NB4 (cell line): ENCODE results near the gene RERE.

Experiments
- CTCF ChIP-seq: IDR thresholded peaks from one replicate; pipeline ENCODE4 v1.5.1; 2012; ENCODE audit warnings: low read depth, low read length
- MAX ChIP-seq: IDR thresholded peaks from 2 replicates; pipeline ENCODE4 v1.6.1; 2011; ENCODE audit warnings: low read depth, low read length
- POLR2A ChIP-seq: IDR thresholded peaks from 2 replicates; pipeline ENCODE4 v1.6.1; 2011; ENCODE audit warnings: mild to moderate bottlenecking; ENCODE audit not compliant: insufficient read length; ENCODE audit errors: extremely low read depth

DNA sequence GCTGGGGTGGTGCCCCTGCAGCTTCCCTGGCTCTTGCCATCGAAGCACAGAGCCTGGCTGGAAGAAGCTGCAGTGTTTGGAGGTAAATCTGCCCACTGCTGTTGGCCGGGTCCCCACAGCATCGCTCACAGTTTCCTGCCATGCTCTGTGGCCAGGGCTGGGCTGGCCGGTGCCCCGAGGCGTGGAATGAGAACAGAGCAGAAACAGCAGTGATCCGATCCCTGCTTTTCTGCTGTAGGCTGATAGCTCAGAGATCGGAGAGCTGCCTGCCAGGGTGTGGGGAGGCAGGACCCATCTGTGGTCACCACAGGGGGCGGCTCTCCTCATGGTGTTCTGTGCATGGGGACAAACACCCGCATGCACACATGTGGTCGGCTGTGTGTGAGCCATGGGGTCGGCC is 488.0 kb downstream of the RERE start:
- TF ChIP-seq CTCF (no peak), MAX (no peak), POLR2A (no peak)
